Measurements from ENCODE around the gene CYTH3. TPM values are rescaled to one million over a fixed set of nuclear protein-coding genes. Genes with fewer than 3 reads are reported as not detected.

Gene CYTH3
- total and polyA plus RNA-seq, 2 of the 13 experiments (the other 11 are each of a cell fraction or from before 2014, with no cell fraction given), result 3.1 to 3.8 TPM

GRCh38 chr7:6260291-6261187 lies 11.9 kb downstream of the CYTH3 start:
- no TSS peak for BruUV-seq (replicated peaks)
- ChIA-PET POLR2A (no interaction called here), CTCF (ENCODE audit: low intra/inter-chr PET ratio, low total read pairs) (no interaction called here)
- no peak overlapping the region for H3K4me2 ChIP-seq (ENCODE audit: low read depth, low read length)
- no peaks in the 10 kb centered on the region for H3K36me3 ChIP-seq (replicated peaks in 1 of 2; ENCODE audit: control insufficient read depth in 1 of 2, insufficient read depth in 2 of 2, low read length in 2 of 2)
- ATAC-seq (no peak), DNase-seq (ENCODE audit: low spot score) (no peak), FAIRE-seq (no peak)
- H2AFZ ChIP-seq (ENCODE audit: low read length), result no peak overlapping the region
- in situ Hi-C loops (cut with HindIII; ENCODE audit: extremely low pct_ligation_motif_present, low pct_unique_long_range_greater_than_20kb) (no loop called here), intact Hi-C loops (cut with micrococcal nuclease; ENCODE audit: unreplicated experiment) (no loop called here)
- peaks cover 33% of the 10 kb centered on the region for H3K4me1 ChIP-seq (ENCODE audit: insufficient read depth, low read length)
- H3K9ac ChIP-seq (ENCODE audit: insufficient read depth, low read depth, low read length), result no peak overlapping the region
- 66% methylated on average over 6 of the region's 6 CpGs for WGBS (ENCODE audit: low lambda C conversion rate)
- H3K27ac ChIP-seq (ENCODE audit: extremely low read length, insufficient read depth, low read length), result no peak overlapping the region
- no peaks in the 10 kb centered on the region; the same call in 1 of the 2 replicates for H4K20me1 ChIP-seq (ENCODE audit: insufficient read depth, low read length)
- H3K9me3 ChIP-seq (ENCODE audit: low read length), result no peaks in the 10 kb centered on the region
- no peaks in the 10 kb centered on the region for H3K27me3 ChIP-seq (ENCODE audit: control insufficient read depth in 1 of 2, insufficient read depth in 2 of 2, low read length in 2 of 2)
- no peak overlapping the region for H3K4me3 ChIP-seq (replicated peaks in 1 of 3; ENCODE audit: insufficient read depth in 1 of 3, low read depth in 2 of 3, low read length in 3 of 3)
- H3K79me2 ChIP-seq (ENCODE audit: insufficient read depth, low read length), result no peaks in the 10 kb centered on the region
- TF ChIP-seq EZH2 (conservative IDR thresholded peaks at IDR 0.05; ENCODE audit: low read depth, low read length), result no peak
- no peak for TF ChIP-seq ZNF703 (CRISPR knock-in tag; IDR thresholded peaks at IDR 0.05; ENCODE audit: borderline replicate concordance)
- TF ChIP-seq U2AF1 (optimal IDR thresholded peaks at IDR 0.05; ENCODE audit: low read depth, low read length), result no peak
- TF ChIP-seq HMGXB3 (CRISPR knock-in tag; IDR thresholded peaks at IDR 0.05; ENCODE audit: borderline replicate concordance), result no peak
- TF ChIP-seq KIAA2018 (CRISPR knock-in tag; IDR thresholded peaks at IDR 0.05; ENCODE audit: borderline replicate concordance), result no peak
- no peak for TF ChIP-seq CENPT (CRISPR knock-in tag; IDR thresholded peaks at IDR 0.05; ENCODE audit: low read depth)
- TF ChIP-seq CBFB (CRISPR knock-in tag; IDR thresholded peaks at IDR 0.05), result no peak
- no peak for TF ChIP-seq RCOR2 (CRISPR knock-in tag; IDR thresholded peaks at IDR 0.05)
- no peak for TF ChIP-seq PAWR (CRISPR knock-in tag; IDR thresholded peaks at IDR 0.05; ENCODE audit: borderline replicate concordance)
- no peak for TF ChIP-seq HES4 (CRISPR knock-in tag; IDR thresholded peaks at IDR 0.05; ENCODE audit: borderline replicate concordance)
- TF ChIP-seq ZMAT3 (CRISPR knock-in tag; conservative IDR thresholded peaks at IDR 0.05), result no peak
